ENCODE measurements around the gene P4HB. TPM values are rescaled to one million over a fixed set of nuclear protein-coding genes. Genes with fewer than 3 reads are reported as not detected.

The P4HB gene
- polyA plus RNA-seq, 4 donors = 409 to 482 (median 447) TPM

DNA sequence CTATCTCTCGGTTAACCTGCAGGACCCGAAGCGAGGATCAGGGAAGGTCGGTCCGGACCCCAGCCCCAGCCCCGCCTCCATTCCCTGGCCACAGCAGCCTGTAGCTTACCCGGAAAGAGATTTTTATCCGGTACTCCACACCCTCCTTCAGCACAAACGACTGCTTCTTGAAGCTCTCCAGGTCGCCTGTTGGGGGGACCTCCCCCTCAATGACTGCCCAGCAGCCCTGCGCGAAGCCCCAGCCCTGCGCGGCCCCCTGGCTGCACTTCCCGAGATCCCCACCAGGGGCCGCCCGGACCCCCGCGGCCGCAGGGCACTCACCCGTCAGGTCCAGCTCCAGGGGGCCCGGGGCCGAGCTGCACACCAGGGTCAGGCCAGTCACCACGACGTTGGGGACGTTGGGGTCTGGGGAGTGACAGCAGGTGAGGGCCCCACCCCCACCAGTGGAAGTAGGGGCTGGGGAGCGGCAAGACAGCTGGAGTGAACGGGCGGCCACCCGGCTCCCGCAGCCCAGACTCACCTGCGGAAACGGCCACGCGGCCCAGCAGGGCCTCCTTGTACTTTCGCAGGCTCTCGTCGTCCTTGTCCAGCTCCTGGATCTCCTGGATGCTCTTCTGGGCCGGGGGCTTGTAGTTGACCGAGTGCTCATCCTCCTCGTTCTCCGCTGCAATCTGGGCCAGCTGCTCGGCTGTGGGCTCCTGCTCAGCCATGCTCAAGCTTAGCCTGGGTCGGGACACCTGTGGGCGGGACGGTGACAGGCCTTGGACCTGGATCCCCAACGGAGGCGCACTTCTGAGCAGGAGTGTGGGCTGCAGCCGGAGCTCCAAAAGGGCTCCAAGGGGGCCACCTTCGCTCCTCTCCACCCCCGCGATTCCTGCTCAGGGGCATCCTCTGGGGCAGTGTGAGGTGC, 9.1 kb upstream of the P4HB start:
- no peak for DNase-seq (ENCODE audit: low read depth in 4 of 4, low spot score in 3 of 4)

DNA sequence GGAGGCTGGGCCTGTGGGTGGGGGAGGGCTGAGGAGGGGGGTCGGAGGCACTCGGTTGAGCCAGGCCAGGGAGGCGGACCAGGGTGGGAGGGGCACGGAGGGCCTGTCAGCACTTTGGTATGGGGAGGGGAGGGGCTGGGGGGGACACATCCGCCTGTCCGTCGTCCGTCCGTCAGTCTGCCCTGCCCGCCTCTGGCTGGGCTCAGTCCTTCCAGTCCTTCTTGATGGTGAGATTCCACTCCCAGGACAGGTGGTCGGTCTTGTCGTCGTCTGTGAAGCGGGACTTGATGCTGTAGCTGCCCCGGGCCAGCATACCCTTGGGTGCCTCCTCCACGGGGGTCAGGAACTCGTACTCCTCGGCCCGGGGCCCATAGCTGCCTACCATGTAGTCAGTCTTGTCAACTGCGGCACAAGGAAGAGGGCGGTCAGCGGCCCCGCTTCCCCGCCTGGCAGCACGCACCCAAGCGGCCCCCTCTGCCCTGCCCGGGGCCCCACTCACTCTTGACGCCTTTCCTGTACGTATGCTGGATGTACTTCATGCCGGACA, 8.4 kb upstream of the P4HB start:
- DNase-seq (ENCODE audit: low read depth in 4 of 4, low spot score in 3 of 4) = no peak

DNA sequence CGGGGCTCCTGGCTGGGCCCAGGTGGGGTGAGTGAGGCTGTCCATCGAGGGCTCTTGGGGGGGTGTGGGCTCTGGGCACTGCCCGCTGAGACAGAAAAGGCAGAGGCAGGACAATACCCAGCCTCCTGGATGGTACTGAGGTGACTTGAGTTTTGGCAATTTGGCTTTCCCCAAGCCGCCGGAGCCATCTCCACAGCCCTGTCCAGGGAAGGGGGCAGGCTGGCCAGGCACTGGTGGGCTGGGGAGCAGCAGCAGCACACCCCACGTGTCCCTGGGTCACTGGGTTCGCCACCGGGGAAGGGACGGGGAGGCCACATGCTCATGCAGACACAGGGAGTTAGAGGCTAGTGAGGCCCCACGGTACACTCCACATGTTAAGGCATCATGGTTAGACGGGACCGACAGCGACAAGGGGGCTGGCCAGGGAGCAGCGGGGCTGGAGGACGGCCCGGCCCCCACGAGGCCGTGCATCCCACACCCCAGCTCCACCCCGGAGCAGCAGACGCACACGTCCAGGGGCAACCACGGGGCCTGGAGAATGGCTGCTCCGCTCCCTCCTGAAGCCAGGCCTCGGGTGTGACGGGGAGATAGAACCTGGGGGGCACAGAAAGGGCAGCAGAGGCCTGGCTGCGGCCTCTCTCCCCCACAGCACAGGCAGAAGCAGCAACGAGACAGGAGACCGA, 7.8 kb upstream of the P4HB start:
- DNase-seq (ENCODE audit: low read depth in 4 of 4, low spot score in 3 of 4) = no peak

DNA sequence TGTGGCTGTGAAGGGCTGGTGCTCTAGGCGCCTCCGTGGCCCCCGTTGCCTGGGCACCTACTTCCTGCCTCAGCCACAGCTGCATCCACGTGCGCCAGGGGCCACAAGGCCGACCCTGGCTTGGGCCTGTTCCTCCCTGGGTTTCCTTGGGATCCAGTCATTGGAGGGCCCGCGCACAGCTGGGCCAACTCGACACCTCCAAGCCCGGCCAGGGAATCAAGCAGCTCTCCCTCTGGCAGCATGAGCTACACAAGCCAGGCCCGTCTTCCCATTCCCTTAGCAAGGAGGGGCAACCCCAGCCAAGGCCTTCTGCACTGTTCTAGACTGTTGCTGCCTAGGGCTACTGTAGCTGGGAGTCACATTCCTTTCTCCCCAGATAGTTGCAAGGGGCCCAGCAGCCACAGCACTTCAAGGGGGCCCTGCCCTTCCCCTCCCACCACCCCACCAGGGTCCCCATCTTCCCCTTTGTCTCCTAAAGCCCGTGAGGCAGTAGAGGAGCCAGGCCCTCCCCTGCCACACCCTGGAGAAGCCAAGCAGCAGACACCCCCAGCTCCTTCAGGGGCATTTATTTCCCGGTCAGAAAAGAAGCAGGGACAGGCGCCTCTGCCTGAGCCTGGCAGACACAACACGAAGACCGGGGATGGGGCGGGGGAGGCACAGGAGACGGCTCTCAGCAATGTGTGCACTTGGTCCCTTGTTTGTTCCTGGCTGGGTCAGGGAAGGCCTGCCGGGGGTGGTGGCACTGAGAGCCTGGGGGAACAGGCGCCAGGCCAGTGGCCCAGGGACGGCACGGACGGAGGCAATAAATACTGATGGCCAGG, 7.0 kb upstream of the P4HB start:
- no peak for DNase-seq (ENCODE audit: low read depth in 4 of 4, low spot score in 3 of 4)

DNA sequence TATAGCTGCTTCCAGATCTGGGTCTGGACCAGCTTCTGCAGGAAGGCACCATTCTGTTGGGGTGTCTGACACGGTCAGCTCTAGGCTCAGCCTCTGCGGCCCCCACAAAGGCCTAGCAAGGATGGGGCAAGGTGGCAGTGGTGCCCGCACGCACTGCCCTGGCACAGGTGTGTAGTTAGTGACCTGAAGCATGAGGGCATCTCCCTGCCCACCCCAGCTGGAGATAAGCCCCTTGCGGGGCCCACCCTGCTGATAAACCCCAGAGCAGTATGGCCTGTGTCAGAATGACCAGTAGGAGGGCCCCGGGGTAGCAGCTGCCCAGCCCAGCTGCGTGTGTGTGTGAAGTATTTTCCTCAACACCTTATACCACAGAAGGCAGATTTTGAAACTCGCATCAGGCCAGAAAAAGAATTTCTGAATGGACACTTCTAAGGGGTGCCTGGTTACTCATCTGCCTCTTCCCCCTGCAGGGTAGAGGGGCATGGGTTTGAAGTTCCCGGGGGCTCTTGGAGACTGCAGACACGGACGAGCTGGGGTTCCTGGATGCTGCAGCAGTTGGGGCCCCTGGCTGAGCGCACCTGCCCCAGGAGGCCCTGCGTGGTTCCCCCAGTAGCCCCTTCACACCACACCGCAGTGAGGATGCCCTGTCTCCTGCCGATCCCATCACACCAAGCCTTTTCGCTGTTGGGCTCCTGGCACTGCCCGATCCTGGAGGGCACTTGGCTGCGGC, 6.3 kb upstream of the P4HB start:
- DNase-seq (ENCODE audit: low read depth in 4 of 4, low spot score in 3 of 4) = no peak

DNA sequence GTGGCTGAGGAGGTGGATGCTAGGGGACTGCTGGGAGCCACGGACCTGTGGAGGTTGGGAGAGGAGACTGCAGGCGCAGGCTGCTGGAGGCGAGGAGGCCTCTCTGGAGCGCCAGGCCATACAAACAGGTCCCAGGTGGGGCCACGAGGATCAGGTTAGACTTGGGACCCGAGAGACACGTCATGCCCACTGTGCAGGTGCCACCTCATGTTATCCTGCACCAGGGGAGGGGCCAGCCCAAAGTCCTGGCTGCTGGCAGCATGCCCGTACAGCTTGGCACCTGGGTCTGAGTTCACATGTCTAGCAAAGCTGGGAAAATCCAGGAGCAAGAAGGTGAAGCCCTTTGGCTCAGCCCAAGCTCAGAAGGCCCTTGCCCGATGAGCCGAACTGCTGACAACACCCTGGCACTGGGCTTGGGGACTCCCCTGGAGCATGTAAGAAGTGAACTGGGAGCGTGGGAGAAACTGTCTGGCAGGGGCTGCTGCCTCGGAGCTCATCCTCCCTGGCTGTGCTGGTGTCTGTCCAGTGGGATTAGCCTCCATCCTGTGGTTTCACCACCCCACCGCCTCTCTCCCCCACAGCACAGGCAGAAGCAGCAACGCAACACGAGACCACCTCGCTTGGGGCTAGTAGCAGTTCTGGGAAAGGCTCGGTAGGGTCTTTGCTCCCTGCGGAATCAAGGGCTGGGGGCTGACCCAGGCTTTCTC, 5.6 kb upstream of the P4HB start:
- DNase-seq (ENCODE audit: low read depth in 4 of 4, low spot score in 3 of 4) = no peak

DNA sequence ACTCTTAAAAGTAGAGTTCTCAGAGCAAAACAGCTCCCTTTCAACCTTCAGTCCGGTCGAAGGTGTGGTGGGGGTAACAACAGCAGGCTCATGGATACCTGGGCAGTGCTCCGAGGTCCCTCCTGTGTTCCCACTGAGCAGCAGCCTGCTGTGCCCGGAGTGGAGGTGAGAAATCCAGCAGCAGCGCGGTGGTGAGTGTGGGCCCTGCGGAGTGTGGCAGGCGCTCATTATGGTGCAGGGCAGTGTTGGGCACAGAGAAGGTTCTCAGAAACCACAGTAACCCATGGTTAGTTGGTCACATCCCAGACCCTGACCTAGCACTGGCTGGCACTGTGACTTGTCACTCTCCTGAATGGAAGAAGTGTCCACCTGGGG, 5.0 kb upstream of the P4HB start:
- no peak for DNase-seq (ENCODE audit: low read depth in 4 of 4, low spot score in 3 of 4)

DNA sequence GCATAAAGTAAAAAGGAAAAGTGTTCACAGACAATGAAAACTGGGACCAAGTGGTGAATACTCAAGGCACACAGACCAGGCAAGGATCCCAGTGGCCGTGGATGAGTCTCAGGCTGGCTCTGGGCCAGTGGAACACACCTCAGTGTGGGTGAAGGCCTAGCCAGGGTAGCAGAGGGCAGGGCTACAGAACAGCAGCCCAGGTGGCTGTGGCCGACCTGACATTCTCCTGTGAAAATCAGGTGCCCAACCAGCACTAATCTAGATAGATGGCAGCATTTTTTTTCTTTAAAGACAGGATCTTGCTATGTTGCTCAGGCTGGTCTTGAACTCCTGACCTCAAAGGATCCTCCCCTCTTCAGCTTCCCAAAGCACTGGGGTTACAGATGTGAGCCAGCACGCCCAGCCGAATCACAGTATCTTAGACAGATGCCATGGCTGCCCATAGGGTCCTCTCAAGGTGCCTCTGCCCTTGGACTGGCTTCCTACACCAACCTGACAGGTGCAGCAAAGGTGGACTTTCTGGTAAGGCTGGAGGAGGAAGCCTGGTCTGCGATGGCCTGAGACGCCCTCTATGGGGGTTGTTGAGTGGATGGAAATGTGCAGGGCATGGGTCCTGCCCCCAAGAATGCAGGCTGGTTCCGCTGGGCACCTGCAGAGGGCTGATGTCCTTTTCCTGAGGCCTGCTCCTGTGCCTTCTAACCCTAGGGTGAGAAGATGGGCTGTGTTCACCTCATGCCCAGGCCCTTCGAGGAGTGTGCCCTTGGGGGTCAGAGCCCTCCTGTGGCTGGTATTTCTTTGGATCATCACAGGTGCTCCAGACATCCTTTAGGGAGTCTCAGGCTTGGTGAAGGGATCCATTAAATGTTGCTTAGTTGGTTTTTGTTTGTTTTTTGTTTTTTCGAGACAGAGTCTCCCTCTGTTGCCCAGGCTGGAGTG, 3.8 kb upstream of the P4HB start:
- no peak for DNase-seq (ENCODE audit: low read depth in 4 of 4, low spot score in 3 of 4)

DNA sequence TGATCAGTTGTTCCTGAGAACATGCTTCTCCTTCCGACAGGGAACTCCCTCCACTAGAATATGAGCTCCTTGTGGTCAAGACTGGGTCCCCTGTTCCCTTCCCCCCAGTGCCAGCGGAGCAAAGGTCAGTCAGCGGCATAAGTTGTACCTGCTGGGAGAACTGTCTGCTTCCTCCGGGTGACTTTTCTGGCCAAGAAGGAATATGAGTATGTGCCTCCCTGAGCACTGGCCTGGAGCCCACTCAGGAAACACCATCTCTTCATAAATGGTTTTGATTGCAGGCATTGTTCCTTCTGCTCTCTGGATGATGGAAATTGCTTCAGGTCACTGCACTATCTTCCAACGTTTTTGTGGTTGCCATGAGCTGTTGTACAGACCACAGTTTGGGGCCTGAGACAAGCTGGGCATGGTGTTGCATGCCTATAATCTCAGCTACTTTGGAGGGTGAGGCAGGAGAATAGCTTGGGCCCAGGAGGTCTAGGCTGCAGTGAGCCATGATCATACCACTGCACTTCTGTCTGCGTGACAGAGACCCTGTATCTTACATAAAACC, 2.9 kb upstream of the P4HB start:
- DNase-seq (ENCODE audit: low read depth in 4 of 4, low spot score in 3 of 4) = no peak

DNA sequence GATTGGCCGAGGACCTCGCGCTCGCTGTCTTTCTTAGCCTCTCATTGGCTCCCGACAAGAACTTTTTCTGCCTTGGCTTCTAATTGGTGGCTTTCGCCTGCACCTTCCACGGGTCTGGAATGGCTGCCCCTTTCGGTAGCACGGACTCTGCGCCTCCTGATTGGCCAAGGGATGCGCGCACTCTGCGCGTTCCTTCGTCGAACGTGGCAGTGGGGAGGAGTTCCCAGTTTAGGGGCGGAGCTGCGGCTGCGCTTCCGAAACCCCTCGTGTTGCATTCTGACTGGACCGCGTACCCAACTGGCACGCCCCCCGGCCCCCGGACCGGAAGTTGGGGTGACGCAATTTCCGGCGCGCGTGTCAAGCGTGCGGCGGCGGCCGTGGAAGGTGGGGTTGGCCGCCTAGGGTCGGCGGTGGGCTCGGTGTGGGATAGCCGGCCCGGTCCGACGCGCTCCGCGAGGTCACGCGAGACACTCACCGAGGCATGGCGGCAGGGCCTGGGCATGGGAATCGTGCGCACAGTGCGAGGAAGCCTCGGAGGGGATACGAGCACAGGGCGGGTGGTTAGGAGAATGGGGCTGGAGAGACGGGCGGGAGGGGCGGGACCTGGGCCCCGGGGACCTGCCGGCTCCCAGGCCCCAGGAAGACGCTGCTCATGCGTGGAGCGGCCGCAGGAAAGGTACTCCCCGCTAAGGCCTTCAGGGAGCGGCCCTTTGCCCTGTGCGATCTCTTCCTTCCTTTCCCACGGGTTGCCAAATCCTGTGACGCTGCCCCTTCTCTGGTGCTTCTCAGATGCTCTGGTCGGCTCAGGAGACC, 627 bp upstream of the P4HB start:
- DNase-seq (ENCODE audit: low read depth in 4 of 4, low spot score in 3 of 4) = peak; percentile 100

DNA sequence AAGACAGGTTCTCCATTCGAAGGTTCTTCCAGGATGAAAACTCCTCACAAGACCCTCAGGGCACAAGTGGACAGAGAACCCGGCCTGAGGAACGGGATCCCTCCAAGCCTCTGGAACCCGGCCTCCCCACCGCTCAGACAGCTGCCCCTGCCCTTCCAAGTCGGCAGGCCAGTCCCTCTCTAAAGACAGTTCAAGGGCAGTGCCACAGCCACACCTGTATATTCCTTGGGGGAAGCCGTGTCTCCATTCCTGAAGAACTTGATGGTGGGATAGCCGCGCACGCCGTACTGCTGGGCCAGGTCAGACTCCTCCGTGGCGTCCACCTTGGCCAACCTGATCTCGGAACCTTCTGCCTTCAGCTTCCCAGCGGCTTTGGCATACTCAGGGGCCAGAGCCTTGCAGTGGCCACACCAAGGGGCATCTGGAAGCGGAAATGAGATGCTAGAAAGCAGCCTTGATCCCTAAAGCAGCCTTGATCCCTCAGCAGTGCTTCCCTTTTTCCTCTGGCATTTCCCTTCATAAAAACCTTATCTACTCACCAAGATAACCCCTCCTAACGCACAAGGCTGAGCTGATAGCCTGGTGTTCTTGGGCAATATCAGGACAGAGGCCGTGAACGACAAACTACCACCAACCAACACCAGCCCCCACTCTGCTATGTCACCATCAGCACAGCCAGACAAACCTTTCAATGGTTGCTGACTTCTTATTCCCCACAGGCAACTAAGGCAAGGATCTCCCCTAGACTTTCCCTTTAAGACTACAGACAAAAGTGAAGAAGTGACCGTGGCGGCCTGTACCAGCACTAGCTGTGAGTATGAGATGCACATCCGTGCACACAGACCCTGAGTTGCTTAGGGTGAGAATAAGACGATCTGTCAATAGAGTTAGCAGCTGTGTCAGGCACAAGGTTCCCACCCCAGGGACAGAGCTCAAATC, 1.1 kb downstream of the P4HB start:
- DNase-seq (ENCODE audit: low read depth in 4 of 4, low spot score in 3 of 4) = no peak

DNA sequence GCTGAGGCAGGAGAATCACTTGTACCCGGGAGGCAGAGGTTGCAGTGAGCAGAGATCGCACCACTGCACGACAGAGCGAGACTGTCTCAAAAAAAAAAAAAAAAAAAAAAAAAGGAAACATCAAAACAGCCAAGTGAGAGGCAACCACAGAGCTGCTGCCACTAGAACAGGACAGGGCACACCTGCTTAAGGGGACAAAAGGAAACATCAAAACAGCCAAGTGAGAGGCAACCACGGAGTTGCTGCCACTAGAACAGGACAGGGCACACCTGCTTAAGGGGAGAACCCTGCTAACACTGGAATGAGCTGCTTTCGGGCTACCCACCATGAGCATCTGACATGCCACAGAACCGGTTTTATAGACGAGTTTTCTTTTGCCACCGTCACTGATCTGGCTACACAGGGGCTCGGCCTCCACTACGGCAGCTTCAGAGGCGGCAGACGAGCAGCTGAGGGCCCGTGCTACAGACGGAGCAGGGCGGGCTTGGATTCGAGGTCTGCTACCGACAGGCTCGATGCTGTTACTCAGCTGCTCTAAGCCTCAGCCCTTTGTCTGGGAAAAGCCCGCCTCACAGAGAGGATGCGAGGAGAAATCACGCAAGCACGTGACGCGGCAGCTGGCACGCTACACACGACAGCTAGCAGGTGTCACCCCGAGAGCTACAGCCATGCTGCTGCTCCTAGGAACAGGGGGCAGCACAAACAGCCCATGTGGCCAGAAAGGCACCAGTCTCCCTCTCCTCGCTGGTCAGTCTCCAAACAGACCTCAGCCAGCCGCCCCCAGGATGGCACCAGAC, 2.0 kb downstream of the P4HB start:
- DNase-seq (ENCODE audit: low read depth in 4 of 4, low spot score in 3 of 4) = no peak

DNA sequence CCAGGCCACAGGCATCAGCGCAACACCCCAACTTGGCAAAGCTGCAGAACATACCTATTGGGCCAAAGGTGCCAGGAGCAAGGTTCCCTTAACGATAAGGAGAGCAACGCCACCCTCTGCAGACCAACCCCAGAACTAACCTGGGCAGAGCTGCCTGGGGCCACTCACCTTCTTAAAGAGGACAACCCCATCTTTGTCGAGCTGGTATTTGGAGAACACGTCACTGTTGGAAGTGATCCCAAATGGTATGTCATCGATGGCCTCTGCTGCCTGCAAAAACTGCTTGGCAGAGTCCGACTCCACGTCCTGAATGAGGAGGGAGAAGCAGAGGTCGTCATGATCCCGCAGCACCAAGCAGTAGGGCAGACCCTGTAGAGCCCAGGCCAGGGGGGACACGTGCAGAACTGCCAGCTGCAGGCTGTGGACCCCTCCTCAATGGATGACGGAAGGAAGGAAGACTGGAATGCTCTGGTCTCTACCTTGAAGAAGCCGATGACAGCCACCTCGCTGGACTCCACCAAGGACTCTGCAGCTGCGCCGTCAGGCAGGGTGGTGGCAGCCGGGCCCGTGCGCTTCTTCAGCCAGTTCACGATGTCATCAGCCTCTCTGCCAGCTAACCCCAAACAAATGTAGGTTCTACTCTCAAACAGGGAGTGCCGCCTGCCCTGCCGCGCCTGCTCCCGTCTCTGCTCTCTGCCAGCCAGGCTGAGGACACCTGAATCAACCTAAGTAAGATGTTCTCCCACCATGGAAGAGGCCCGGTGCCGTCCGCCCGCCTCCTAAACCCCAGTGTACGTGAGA, 5.2 kb downstream of the P4HB start:
- no peak for DNase-seq (ENCODE audit: low read depth in 4 of 4, low spot score in 3 of 4)

DNA sequence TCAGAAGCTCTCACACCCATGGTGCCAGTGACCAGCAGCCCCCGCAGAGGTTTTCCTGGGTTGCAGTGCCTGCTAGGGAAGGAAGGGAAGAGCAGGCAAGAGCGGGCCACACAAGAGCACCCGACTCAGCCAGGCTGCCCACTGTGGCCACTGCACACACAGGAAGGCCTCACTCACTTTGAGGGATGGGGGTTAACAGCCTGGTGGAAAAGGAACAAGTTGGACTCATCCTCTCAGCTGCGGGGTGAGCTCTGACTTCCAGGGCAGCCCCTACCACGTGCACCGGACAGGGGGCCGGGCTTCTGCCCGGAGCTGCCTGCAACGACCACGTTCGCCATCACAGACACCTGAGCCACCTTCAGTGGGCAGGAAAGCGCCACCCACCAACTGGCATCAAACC, 8.1 kb downstream of the P4HB start:
- no peak for DNase-seq (ENCODE audit: low read depth in 4 of 4, low spot score in 3 of 4)

DNA sequence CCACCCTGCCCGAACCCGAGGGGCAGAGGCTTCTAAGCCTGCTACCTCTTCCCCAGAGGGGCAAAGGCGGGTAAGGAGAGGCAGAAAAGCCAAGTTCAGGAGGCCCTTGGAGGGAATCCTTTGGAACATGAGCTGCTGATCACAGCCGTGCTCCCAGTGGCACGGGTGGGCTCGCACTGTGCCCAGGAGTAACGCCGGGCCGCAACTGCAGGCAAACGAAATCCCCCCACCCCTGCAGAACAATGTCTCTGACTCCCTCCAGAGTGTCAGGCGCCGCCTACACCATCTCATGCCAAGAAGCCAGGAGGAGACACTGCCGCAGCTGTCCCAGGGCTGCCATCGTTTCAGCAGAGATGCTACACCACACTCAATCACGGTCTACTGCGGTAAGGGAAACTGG, 8.9 kb downstream of the P4HB start:
- no peak for DNase-seq (ENCODE audit: low read depth in 4 of 4, low spot score in 3 of 4)

All from left renal pelvis (tissue), 4 donors.